ENCODE results near the gene ATP2B2.
"Not testable (repeated sequence)": the region's sequence is repeated elsewhere in the genome, so short reads cannot be mapped to it uniquely, and the experiment has no call there.

Gene ATP2B2

GRCh38 chr3:10505050-10505790, at the start of gene ATP2B2:
Gene ATP2B2 (minus strand): TSS chr3:10505586. CDS start chr3:10449543, 56,043 bp downstream.
- peak in 39 of 58 donors; percentile 7 to 72 (median 29) for DNase-seq

GRCh38 chr3:10554746-10555145, 49.4 kb upstream of the ATP2B2 start:
- no peak for DNase-seq

- no peak for DNase-seq
Measured at GRCh38 chr3:10554236-10554611, 48.8 kb upstream of the ATP2B2 start.

GRCh38 chr3:10553591-10554235, 48.3 kb upstream of the ATP2B2 start:
- DNase-seq: peak in 19 of 58 donors; percentile 11 to 74 (median 36)

GRCh38 chr3:10552631-10552943, 47.2 kb upstream of the ATP2B2 start:
- no peak for DNase-seq

- DNase-seq: peak in 42 of 58 donors; percentile 8 to 85 (median 52)
Measured at GRCh38 chr3:10551821-10552630, 46.6 kb upstream of the ATP2B2 start.

GRCh38 chr3:10551139-10551538, 45.8 kb upstream of the ATP2B2 start:
- DNase-seq: no peak

GRCh38 chr3:10550705-10551104, 45.3 kb upstream of the ATP2B2 start:
- peak in 8 of 58 donors; percentile 6 to 47 (median 23) for DNase-seq

GRCh38 chr3:10549617-10550230, 44.3 kb upstream of the ATP2B2 start:
- DNase-seq: no peak

GRCh38 chr3:10548992-10549391, 43.6 kb upstream of the ATP2B2 start:
- no peak for DNase-seq

GRCh38 chr3:10547841-10548783, 42.7 kb upstream of the ATP2B2 start:
- no peak for DNase-seq

GRCh38 chr3:10547413-10547812, 42.0 kb upstream of the ATP2B2 start:
- no peak for DNase-seq

- peak in 7 of 58 donors; percentile 11 to 66 (median 30) for DNase-seq
Measured at GRCh38 chr3:10546820-10547263, 41.5 kb upstream of the ATP2B2 start.

- DNase-seq: no peak
Measured at GRCh38 chr3:10546181-10546624, 40.8 kb upstream of the ATP2B2 start.

- DNase-seq: no peak
Measured at GRCh38 chr3:10542518-10542917, 37.1 kb upstream of the ATP2B2 start.

GRCh38 chr3:10540347-10540746, 35.0 kb upstream of the ATP2B2 start:
- not testable (repeated sequence) for DNase-seq

- no peak for DNase-seq
Measured at GRCh38 chr3:10534066-10534465, 28.7 kb upstream of the ATP2B2 start.

GRCh38 chr3:10533737-10534023, 28.3 kb upstream of the ATP2B2 start:
- no peak for DNase-seq

- DNase-seq: no peak
Measured at GRCh38 chr3:10532939-10533736, 27.8 kb upstream of the ATP2B2 start.

- no peak for DNase-seq
Measured at GRCh38 chr3:10531031-10531430, 25.6 kb upstream of the ATP2B2 start.

Measured in anterior cingulate cortex (tissue), 58 donors.